Sigmoid colon (tissue), 7 donors: ENCODE results near the gene MTX1. TPM values are rescaled to one million over a fixed set of nuclear protein-coding genes. Genes with fewer than 3 reads are reported as not detected.

Source experiments
- DNase-seq: peaks from one replicate; pipeline ENCODE4 v3.0.0-alpha.2; 2019
- H3K27ac ChIP-seq, 4 donors: fragments of 200-600 bp; sonication (generic); one replicate each; pipeline ENCODE4 v1.5.1; 2016 to 2019; ENCODE audit warnings: mild to moderate bottlenecking in 1 of 4
- H3K27me3 ChIP-seq, 3 donors: fragments of 200-600 bp; sonication (generic); one replicate each; pipeline ENCODE4 v1.5.1; 2019; ENCODE audit warnings: mild to moderate bottlenecking in 1 of 3
- H3K36me3 ChIP-seq, 4 donors: fragments of 200-600 bp; sonication (generic); one replicate each; pipeline ENCODE4 v1.5.1; 2016 to 2019
- H3K4me1 ChIP-seq, 4 donors: fragments of 200-600 bp; sonication (generic); one replicate each; pipeline ENCODE4 v1.5.1; 2017 to 2019
- H3K4me3 ChIP-seq, 4 donors: fragments of 200-600 bp; sonication (generic); one replicate each; pipeline ENCODE4 v1.5.1; 2017 to 2019; ENCODE audit warnings: mild to moderate bottlenecking in 2 of 4, moderate library complexity in 1 of 4
- H3K9me3 ChIP-seq, 4 donors: fragments of 200-600 bp in 3 of 4; sonication (generic) in 3 of 4; one replicate each; pipeline versions ENCODE4 v1.5.1 to v1.6.1; 2013 to 2019
- EP300 ChIP-seq, 4 donors: sonication (generic); formaldehyde crosslinking; IDR thresholded peaks; one replicate each; pipeline ENCODE4 v1.6.1; 2017; ENCODE audit warnings: antibody characterized with exemption in 4 of 4
- POLR2A ChIP-seq, 2 donors: fragments of 450-650 bp; IDR thresholded peaks; one replicate each; pipeline ENCODE4 v1.6.1; 2016; ENCODE audit warnings: antibody characterized with exemption in 2 of 2, mild to moderate bottlenecking in 2 of 2, moderate library complexity in 2 of 2
- POLR2AphosphoS5 ChIP-seq, 4 donors: sonication (generic); formaldehyde crosslinking; IDR thresholded peaks; one replicate each; pipeline ENCODE4 v1.6.1; 2017; ENCODE audit warnings: antibody characterized with exemption in 4 of 4
- WGBS, 2 donors: extraction: QIAGEN DNeasy Blood & Tissue Kit; methylation state at CpG; one replicate each; pipeline ENCODE4 v1.1.7; 2013; 5-methylcytosine and 5-hydroxymethylcytosine counted together
- intact Hi-C: fragments of 100-400 bp; cut with DNase I; formaldehyde crosslinking; loops from one replicate; pipeline ENCODE4 v1.15.1; 2023
- polyA plus RNA-seq, 3 donors: library from polyadenylated mRNA; stranded (reverse); fragments of 200-250 nt; gene quantifications; one replicate each; pipeline ENCODE4 v1.2.3, GENCODE V29; 2013
- total RNA-seq, 4 donors: library from RNA; depleted of rRNA; stranded (reverse); fragments of >200 nt; gene quantifications; one replicate each; pipeline ENCODE4 v1.1.0, GENCODE V29; 2016
- TF ChIP-seq, protein P1 (sequence below), 4 experiments: fragments of 450-650 bp in 3 of 4; fragments of 200-600 bp in 1 of 4; IDR thresholded peaks; one replicate each; pipeline ENCODE4 v1.5.1; 2016 to 2019; ENCODE audit warnings: antibody characterized with exemption in 4 of 4, mild to moderate bottlenecking in 3 of 4, moderate library complexity in 2 of 4
- donor health status: healthy with polysubstance abuse.
- donor health status: Bipolar disorder and iron deficiency.
- donor health status: healthy.

Gene MTX1
- total and polyA plus RNA-seq, 7 donors, result 15.5 to 69.7 (median 29.8) TPM

DNA sequence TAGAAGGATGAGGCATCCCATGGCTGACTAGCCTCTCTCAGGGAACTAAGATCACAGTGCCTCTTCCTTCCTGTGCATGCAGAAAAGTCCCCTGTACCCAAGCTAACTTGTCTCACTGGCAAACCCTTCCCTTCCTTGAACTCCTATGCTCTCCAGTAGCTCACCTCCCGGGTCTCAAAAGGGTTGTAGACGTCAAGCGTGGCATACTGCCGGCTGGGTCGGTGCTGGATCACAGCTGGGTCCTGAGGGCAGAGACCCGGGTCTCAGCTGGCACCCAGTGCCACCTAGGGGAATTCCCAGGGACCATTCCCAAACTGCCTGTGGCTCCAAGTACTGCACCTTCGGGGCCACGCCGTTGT is 53.0 kb downstream of the MTX1 start:
- no peak for DNase-seq
- intact Hi-C loops, result no loop called here
- peaks cover 0 to 26% (median 20%) of the 10 kb centered on the region in 4 donors for H3K4me1 ChIP-seq
- H3K4me3 ChIP-seq, result peak overlapping the region; percentile 60 to 83 (median 78)
- 0 to 1% methylated on average over 9 of the region's 9 CpGs for WGBS, 2 donors
- H3K27me3 ChIP-seq, result no peaks in the 10 kb centered on the region
- no peak for TF ChIP-seq POLR2A (IDR thresholded peaks at IDR 0.05)
- TF ChIP-seq, protein P1, sequence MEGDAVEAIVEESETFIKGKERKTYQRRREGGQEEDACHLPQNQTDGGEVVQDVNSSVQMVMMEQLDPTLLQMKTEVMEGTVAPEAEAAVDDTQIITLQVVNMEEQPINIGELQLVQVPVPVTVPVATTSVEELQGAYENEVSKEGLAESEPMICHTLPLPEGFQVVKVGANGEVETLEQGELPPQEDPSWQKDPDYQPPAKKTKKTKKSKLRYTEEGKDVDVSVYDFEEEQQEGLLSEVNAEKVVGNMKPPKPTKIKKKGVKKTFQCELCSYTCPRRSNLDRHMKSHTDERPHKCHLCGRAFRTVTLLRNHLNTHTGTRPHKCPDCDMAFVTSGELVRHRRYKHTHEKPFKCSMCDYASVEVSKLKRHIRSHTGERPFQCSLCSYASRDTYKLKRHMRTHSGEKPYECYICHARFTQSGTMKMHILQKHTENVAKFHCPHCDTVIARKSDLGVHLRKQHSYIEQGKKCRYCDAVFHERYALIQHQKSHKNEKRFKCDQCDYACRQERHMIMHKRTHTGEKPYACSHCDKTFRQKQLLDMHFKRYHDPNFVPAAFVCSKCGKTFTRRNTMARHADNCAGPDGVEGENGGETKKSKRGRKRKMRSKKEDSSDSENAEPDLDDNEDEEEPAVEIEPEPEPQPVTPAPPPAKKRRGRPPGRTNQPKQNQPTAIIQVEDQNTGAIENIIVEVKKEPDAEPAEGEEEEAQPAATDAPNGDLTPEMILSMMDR (IDR thresholded peaks at IDR 0.05), result no peak
- H3K9me3 ChIP-seq, result no peaks in the 10 kb centered on the region
- H3K36me3 ChIP-seq, result peaks cover 25 to 74% (median 33%) of the 10 kb centered on the region in 4 donors
- H3K27ac ChIP-seq, result peak overlapping the region; percentile 86 to 91 (median 87)

DNA sequence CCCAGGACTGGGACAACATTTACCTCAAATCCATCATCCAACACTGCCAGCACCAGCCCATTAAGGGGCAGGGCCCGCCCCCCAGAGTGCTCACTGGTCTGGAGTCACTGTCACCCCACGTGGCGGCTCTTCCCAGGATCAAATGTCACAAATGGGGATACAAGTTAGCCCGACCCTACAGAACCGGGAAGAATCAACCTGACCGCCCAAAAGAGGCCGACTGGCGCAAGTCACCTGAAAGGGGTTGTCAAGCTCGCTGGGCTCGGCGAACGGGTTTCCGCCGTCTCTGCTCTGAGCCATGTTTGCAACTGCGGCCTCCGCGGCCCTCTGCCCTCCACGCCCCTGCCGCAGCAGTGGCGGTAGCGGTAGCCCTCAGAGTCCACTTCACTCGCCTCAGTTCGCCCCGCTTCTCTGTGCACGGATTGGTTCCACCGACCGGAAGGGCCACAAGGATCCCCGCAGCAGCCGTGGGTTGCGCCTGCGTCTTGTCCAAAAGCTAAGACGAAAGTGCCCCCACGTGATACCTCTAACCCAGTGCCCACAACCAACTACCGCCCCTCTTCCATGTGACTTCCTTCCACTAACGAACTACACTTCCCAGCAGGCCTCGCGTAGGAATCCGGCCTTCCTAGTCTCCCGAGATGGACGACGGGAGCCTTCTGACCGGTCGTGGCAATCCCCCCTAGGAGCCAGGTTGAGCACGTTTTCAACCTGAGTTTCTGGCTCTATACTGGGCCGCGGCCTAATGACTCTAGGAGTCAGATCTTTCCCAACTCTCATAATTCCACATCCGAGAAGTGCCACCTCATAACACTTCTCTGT is 53.6 kb downstream of the MTX1 start, which contains the start of gene SCAMP3:
SCAMP3 (minus strand) TSS at position 509 of the 822 bp plus-strand sequence; CDS start at position 300, 209 bp downstream.
- Histone ChIP-seq H3K4me1 (peaks cover 0 to 26% (median 19%) of the 10 kb centered on the region in 4 donors), H3K9me3 (no peaks in the 10 kb centered on the region), H3K36me3 (peaks cover 29 to 74% (median 38%) of the 10 kb centered on the region in 4 donors), H3K4me3 (peak within 1 kb of the TSS; percentile 60 to 83 (median 78)), H3K27me3 (no peaks in the 10 kb centered on the region), H3K27ac (peak within 1 kb of the TSS; percentile 86 to 91 (median 87))
- intact Hi-C loops, result no loop called here
- peak; percentile 99 for DNase-seq
- WGBS, 2 donors, result 0 to 1% methylated on average over 47 of the region's 47 CpGs
- peak in 1 of 4 donors; percentile 38 for TF ChIP-seq EP300 (IDR thresholded peaks at IDR 0.05)
- TF ChIP-seq POLR2A (IDR thresholded peaks at IDR 0.05), result peak; percentile 62 to 69
- TF ChIP-seq, protein P1 (IDR thresholded peaks at IDR 0.05), result no peak
- peak; percentile 75 to 91 (median 88) for TF ChIP-seq POLR2AphosphoS5 (IDR thresholded peaks at IDR 0.05)

- H3K36me3 ChIP-seq, result peaks cover 36 to 74% (median 45%) of the 10 kb centered on the region in 4 donors
- intact Hi-C loops, result no loop called here
Measured at GRCh38 chr1:155263067-155263466, 54.6 kb downstream of the MTX1 start.

More at GRCh38 chr1:155263067-155263466, 54.6 kb downstream of the MTX1 start:
- H3K27ac ChIP-seq, result peak overlapping the region; percentile 86 to 91 (median 87)
- TF ChIP-seq, protein P1 (IDR thresholded peaks at IDR 0.05), result no peak
- no peak for TF ChIP-seq POLR2AphosphoS5 (IDR thresholded peaks at IDR 0.05)
- WGBS, 2 donors, result 89 to 92% methylated on average over 11 of the region's 11 CpGs
- no peak overlapping the region for H3K4me3 ChIP-seq
- no peaks in the 10 kb centered on the region for H3K27me3 ChIP-seq
- peaks cover 0 to 26% (median 19%) of the 10 kb centered on the region in 4 donors for H3K4me1 ChIP-seq
- DNase-seq, result peak; percentile 64
- no peaks in the 10 kb centered on the region for H3K9me3 ChIP-seq

Other genes with a start within 250 kb of the MTX1 start
- 10 to 100 TPM; 15.0 to 23.3 (median 16.6) TPM for gene PYGO2, start 246.9 kb upstream of the MTX1 start, total RNA-seq
- 10 to 100 TPM; 13.6 to 26.9 (median 16.8) TPM for gene PYGO2, start 246.9 kb upstream of the MTX1 start, polyA plus RNA-seq
- 10 to 100 TPM; 49.2 to 80.4 (median 57.0) TPM for gene SHC1, start 237.9 kb upstream of the MTX1 start, total RNA-seq
- gene SHC1, start 237.9 kb upstream of the MTX1 start, polyA plus RNA-seq, result 10 to 100 TPM; 58.5 to 75.2 (median 63.1) TPM
- gene CKS1B, start 234.0 kb upstream of the MTX1 start, total RNA-seq, result 10 to 100 TPM; 10.2 to 35.7 (median 25.7) TPM
- 100 to 1,000 TPM in 1 of 3 donors, 10 to 100 TPM in 2; 73.3 to 104 (median 95.5) TPM for gene CKS1B, start 234.0 kb upstream of the MTX1 start, polyA plus RNA-seq
- 10 to 100 TPM; 17.5 to 22.8 (median 18.5) TPM for gene FLAD1, start 225.4 kb upstream of the MTX1 start, total RNA-seq
- gene FLAD1, start 225.4 kb upstream of the MTX1 start, polyA plus RNA-seq, result 10 to 100 TPM; 24.6 to 36.5 (median 27.7) TPM
- not detected for gene LENEP, start 215.1 kb upstream of the MTX1 start, total RNA-seq
- gene LENEP, start 215.1 kb upstream of the MTX1 start, polyA plus RNA-seq, result under 1 TPM in 1 of 3 donors, not detected in 2; 0.39 TPM
- gene ZBTB7B, start 205.9 kb upstream of the MTX1 start, total RNA-seq, result 10 to 100 TPM; 24.4 to 35.3 (median 29.5) TPM
- gene ZBTB7B, start 205.9 kb upstream of the MTX1 start, polyA plus RNA-seq, result 100 to 1,000 TPM in 2 of 3 donors, 10 to 100 TPM in 1; 71.5 to 342 (median 141) TPM
- gene DCST2, start 174.9 kb upstream of the MTX1 start, total RNA-seq, result under 1 TPM in 3 of 4 donors, not detected in 1; 0.27 to 0.49 (median 0.36) TPM
- 1 to 10 TPM in 1 of 3 donors, not detected in 2; 2.0 TPM for gene DCST2, start 174.9 kb upstream of the MTX1 start, polyA plus RNA-seq
- under 1 TPM in 1 of 4 donors, not detected in 3; 0.16 TPM for gene DCST1, start 174.9 kb upstream of the MTX1 start, total RNA-seq
- under 1 TPM in 1 of 3 donors, not detected in 2; 0.09 TPM for gene DCST1, start 174.9 kb upstream of the MTX1 start, polyA plus RNA-seq
- gene ADAM15, start 157.4 kb upstream of the MTX1 start, total RNA-seq, result 10 to 100 TPM; 42.6 to 66.7 (median 53.1) TPM
- 100 to 1,000 TPM in 1 of 3 donors, 10 to 100 TPM in 2; 37.8 to 186 (median 55.9) TPM for gene ADAM15, start 157.4 kb upstream of the MTX1 start, polyA plus RNA-seq
- gene EFNA4, start 145.0 kb upstream of the MTX1 start, total RNA-seq, result 1 to 10 TPM; 1.6 to 5.0 (median 3.1) TPM
- 10 to 100 TPM; 10.2 to 22.2 (median 12.0) TPM for gene EFNA4, start 145.0 kb upstream of the MTX1 start, polyA plus RNA-seq
- 1 to 10 TPM in 3 of 4 donors, under 1 TPM in 1; 0.27 to 3.0 (median 1.9) TPM for gene EFNA3, start 129.9 kb upstream of the MTX1 start, total RNA-seq
- 1 to 10 TPM; 8.4 to 9.0 (median 8.5) TPM for gene EFNA3, start 129.9 kb upstream of the MTX1 start, polyA plus RNA-seq
- 10 to 100 TPM; 15.5 to 22.5 (median 16.4) TPM for gene EFNA1, start 80.8 kb upstream of the MTX1 start, total RNA-seq
- 100 to 1,000 TPM in 1 of 3 donors, 10 to 100 TPM in 2; 34.7 to 112 (median 48.1) TPM for gene EFNA1, start 80.8 kb upstream of the MTX1 start, polyA plus RNA-seq
- gene SLC50A1, start 72.8 kb upstream of the MTX1 start, total RNA-seq, result 10 to 100 TPM in 3 of 4 donors, 1 to 10 TPM in 1; 8.0 to 21.4 (median 14.0) TPM
- 100 to 1,000 TPM in 1 of 3 donors, 10 to 100 TPM in 2; 46.8 to 151 (median 77.4) TPM for gene SLC50A1, start 72.8 kb upstream of the MTX1 start, polyA plus RNA-seq
- gene DPM3, start 68.2 kb upstream of the MTX1 start, total RNA-seq, result 100 to 1,000 TPM in 3 of 4 donors, 10 to 100 TPM in 1; 29.2 to 144 (median 127) TPM
- 100 to 1,000 TPM; 143 to 220 (median 196) TPM for gene DPM3, start 68.2 kb upstream of the MTX1 start, polyA plus RNA-seq
- 100 to 1,000 TPM in 3 of 4 donors, 10 to 100 TPM in 1; 72.9 to 119 (median 110) TPM for gene KRTCAP2, start 35.4 kb upstream of the MTX1 start, total RNA-seq
- gene KRTCAP2, start 35.4 kb upstream of the MTX1 start, polyA plus RNA-seq, result 100 to 1,000 TPM in 2 of 3 donors, 10 to 100 TPM in 1; 74.2 to 245 (median 114) TPM
- gene TRIM46, start 34.8 kb upstream of the MTX1 start, total RNA-seq, result 1 to 10 TPM in 1 of 4 donors, under 1 TPM in 3; 0.16 to 3.0 (median 0.52) TPM
- under 1 TPM in 2 of 3 donors, not detected in 1; 0.60 to 0.92 TPM for gene TRIM46, start 34.8 kb upstream of the MTX1 start, polyA plus RNA-seq
- gene THBS3, start 798 bp upstream of the MTX1 start, total RNA-seq, result 10 to 100 TPM in 3 of 4 donors, 1 to 10 TPM in 1; 9.6 to 43.5 (median 18.5) TPM
- 10 to 100 TPM in 1 of 3 donors, 1 to 10 TPM in 2; 3.5 to 13.4 (median 6.0) TPM for gene THBS3, start 798 bp upstream of the MTX1 start, polyA plus RNA-seq
- gene ENTREP3, start 46.8 kb downstream of the MTX1 start, total RNA-seq, result 10 to 100 TPM; 11.8 to 44.0 (median 16.0) TPM
- gene ENTREP3, start 46.8 kb downstream of the MTX1 start, polyA plus RNA-seq, result 10 to 100 TPM in 1 of 3 donors, 1 to 10 TPM in 2; 5.4 to 17.6 (median 6.5) TPM
- gene SCAMP3, start 53.7 kb downstream of the MTX1 start, total RNA-seq, result 10 to 100 TPM; 25.1 to 45.3 (median 36.5) TPM
- 10 to 100 TPM; 11.6 to 56.4 (median 22.8) TPM for gene SCAMP3, start 53.7 kb downstream of the MTX1 start, polyA plus RNA-seq
- 10 to 100 TPM; 21.4 to 33.2 (median 25.3) TPM for gene CLK2, start 64.8 kb downstream of the MTX1 start, total RNA-seq
- gene CLK2, start 64.8 kb downstream of the MTX1 start, polyA plus RNA-seq, result 10 to 100 TPM in 2 of 3 donors, 1 to 10 TPM in 1; 7.2 to 45.9 (median 14.4) TPM
- gene HCN3, start 68.8 kb downstream of the MTX1 start, total RNA-seq, result 1 to 10 TPM; 1.2 to 5.5 (median 2.3) TPM
- gene HCN3, start 68.8 kb downstream of the MTX1 start, polyA plus RNA-seq, result 1 to 10 TPM in 2 of 3 donors, under 1 TPM in 1; 0.69 to 8.6 (median 1.2) TPM
- not detected for gene PKLR, start 92.7 kb downstream of the MTX1 start, total RNA-seq
- under 1 TPM; under 0.01 to 0.69 (median 0.38) TPM for gene PKLR, start 92.7 kb downstream of the MTX1 start, polyA plus RNA-seq
- 10 to 100 TPM; 73.7 to 96.8 (median 81.3) TPM for gene FDPS, start 100.2 kb downstream of the MTX1 start, total RNA-seq
- 100 to 1,000 TPM; 144 to 570 (median 299) TPM for gene FDPS, start 100.2 kb downstream of the MTX1 start, polyA plus RNA-seq
- gene RUSC1, start 112.2 kb downstream of the MTX1 start, total RNA-seq, result 10 to 100 TPM; 12.5 to 27.4 (median 16.0) TPM
- gene RUSC1, start 112.2 kb downstream of the MTX1 start, polyA plus RNA-seq, result 10 to 100 TPM; 48.3 to 76.3 (median 67.7) TPM